K562 (cell line): ENCODE measurements around the gene SOWAHD. TPM values are rescaled to one million over a fixed set of nuclear protein-coding genes. Genes with fewer than 3 reads are reported as not detected.

Experiments used
- ATAC-seq: fragments of 200-7000 bp; cut with Tn5 transposase; 3 replicates; pipeline ENCODE4 v1.9.1; 2020; ENCODE audit warnings: moderate library complexity
- BruUV-seq: library from RNA; stranded (reverse); fragments of 400-500 nt; replicated peaks from 2 replicates; lab custom pipeline; 2021; lab: Mats Ljungman, UMichigan
- CTCF ChIA-PET: fragments of 300-600 bp; formaldehyde crosslinking; extraction: SDS; loops from one replicate; lab custom pipeline; 2021; ENCODE audit warnings: low intra/inter-chr PET ratio; lab: Yijun Ruan, JAX
- POLR2A ChIA-PET: fragments of 300-600, 350-650 bp; sonication (Branson Sonifier 250); formaldehyde crosslinking; extraction: SDS; loops from one replicate; lab custom pipeline; 2021; ENCODE audit warnings: antibody characterized with exemption, inconsistent platforms; lab: Yijun Ruan, JAX
- DNase-seq, 4 experiments: peaks; one replicate each; pipeline versions ENCODE4 v3.0.0 to v3.0.0-alpha.2; 2011 to 2018; ENCODE audit warnings: low spot score in 3 of 4, mixed read lengths in 3 of 4; ENCODE audit errors: extremely low read depth in 1 of 4
- FAIRE-seq: peaks from 2 replicates; lab custom pipeline; 2011; peaks lifted over from hg19 to GRCh38; lab: Jason Lieb, UNC
- H2AFZ ChIP-seq: 2 replicates; pipeline ENCODE4 v1.6.0; 2011; ENCODE audit warnings: low read depth, low read length, control low read depth, inconsistent platforms
- H3K27ac ChIP-seq: fragments of 200-600 bp; 3 replicates; pipeline ENCODE4 v1.8.0; 2011; ENCODE audit warnings: low read depth, mild to moderate bottlenecking, control low read depth, inconsistent platforms, low read length, moderate library complexity, mixed read lengths; ENCODE audit errors: extremely low read depth
- H3K27me3 ChIP-seq, 2 experiments: fragments of 300-600 bp in 1 of 2; 2 replicates in 1 of 2; 3 replicates in 1 of 2; pipeline versions ENCODE4 v1.6.0 to v1.8.0; 2011; ENCODE audit warnings: inconsistent platforms in 2 of 2, low read length in 2 of 2, mild to moderate bottlenecking in 1 of 2, mixed read lengths in 1 of 2, moderate library complexity in 1 of 2; ENCODE audit not compliant: control insufficient read depth in 2 of 2, insufficient read depth in 2 of 2
- H3K36me3 ChIP-seq: fragments of 300-600 bp; 3 replicates; pipeline ENCODE4 v1.8.0; 2011; ENCODE audit warnings: mild to moderate bottlenecking, low read length, inconsistent platforms; ENCODE audit not compliant: control insufficient read depth, insufficient read depth
- H3K4me1 ChIP-seq, 2 experiments: fragments of 200-600 bp in 1 of 2; replicated peaks in 1 of 2; 2 replicates in 1 of 2; 3 replicates in 1 of 2; pipeline versions ENCODE4 v1.5.1 to v1.8.0; 2011; ENCODE audit warnings: inconsistent platforms in 2 of 2, low read length in 2 of 2, mild to moderate bottlenecking in 1 of 2, mixed read lengths in 1 of 2, moderate library complexity in 1 of 2; ENCODE audit not compliant: control insufficient read depth in 2 of 2, insufficient read depth in 2 of 2
- H3K4me2 ChIP-seq: 2 replicates; pipeline ENCODE4 v1.6.1; 2011; ENCODE audit warnings: low read length, control low read depth, inconsistent platforms, mixed read lengths; ENCODE audit not compliant: insufficient read depth
- H3K4me3 ChIP-seq: fragments of 200-600 bp; sonication (generic), shearing (Covaris generic); 2 replicates; pipeline ENCODE4 v1.5.1; 2016; ENCODE audit warnings: control low read depth, inconsistent platforms
- H3K79me2 ChIP-seq: fragments of 200-600 bp; 3 replicates; pipeline ENCODE4 v1.8.0; 2011; ENCODE audit warnings: low read length, inconsistent platforms; ENCODE audit not compliant: control insufficient read depth, insufficient read depth
- H3K9ac ChIP-seq, 2 experiments: 2 replicates each; pipeline versions ENCODE4 v1.6.0 to v1.6.1; 2011; ENCODE audit warnings: low read depth in 2 of 2, low read length in 2 of 2, control low read depth in 1 of 2, inconsistent platforms in 1 of 2, mild to moderate bottlenecking in 1 of 2, mixed read lengths in 1 of 2; ENCODE audit not compliant: insufficient read depth in 1 of 2
- H3K9me1 ChIP-seq: one replicate; pipeline ENCODE4 v1.6.0; 2011; ENCODE audit warnings: inconsistent platforms, mild to moderate bottlenecking, low read length, moderate library complexity; ENCODE audit not compliant: control insufficient read depth, insufficient read depth
- H3K9me3 ChIP-seq: replicated peaks from 2 replicates; pipeline ENCODE4 v1.5.1; 2011; ENCODE audit warnings: low read depth, low read length, inconsistent platforms; ENCODE audit not compliant: control insufficient read depth, insufficient read depth
- H4K20me1 ChIP-seq: replicated peaks from 2 replicates; pipeline ENCODE4 v1.6.1; 2011; ENCODE audit warnings: low read length, inconsistent platforms, mixed read lengths; ENCODE audit not compliant: control insufficient read depth, insufficient read depth
- RBBP5 ChIP-seq: fragments of 200-600 bp; sonication (generic); IDR thresholded peaks from 2 replicates; pipeline ENCODE4 v1.6.1; 2012; ENCODE audit warnings: borderline replicate concordance, mild to moderate bottlenecking, low read length, control low read depth, inconsistent platforms; ENCODE audit not compliant: insufficient read depth, poor library complexity, severe bottlenecking
- RBM25 ChIP-seq: fragments of 200-400 bp; formaldehyde crosslinking; IDR thresholded peaks from 2 replicates; pipeline ENCODE4 v1.6.1; 2018; ENCODE audit warnings: low read length, low read depth, moderate library complexity; ENCODE audit not compliant: severe bottlenecking
- RFX1 ChIP-seq: fragments of 450-650 bp; IDR thresholded peaks from 2 replicates; pipeline ENCODE4 v1.6.1; 2016; ENCODE audit warnings: mild to moderate bottlenecking, moderate library complexity
- SETDB1 ChIP-seq: IDR thresholded peaks from one replicate; pipeline ENCODE4 v1.6.1; 2012; ENCODE audit warnings: low read length, control low read depth, inconsistent platforms
- YBX1 ChIP-seq: fragments of 450-650 bp; IDR thresholded peaks from 2 replicates; pipeline ENCODE4 v1.7.1; 2016; ENCODE audit warnings: mild to moderate bottlenecking
- ZFP36 ChIP-seq: fragments of 150-350 bp; IDR thresholded peaks from 2 replicates; pipeline ENCODE4 v1.6.1; 2018; ENCODE audit warnings: low read length, low read depth; ENCODE audit not compliant: partially characterized antibody
- ZNF124 ChIP-seq: sonication (generic); formaldehyde crosslinking; IDR thresholded peaks from 2 replicates; pipeline ENCODE4 v1.8.1; 2022; ENCODE audit warnings: missing genetic modification reagents
- WGBS: fragments of 100-300 bp; shearing (Covaris generic); methylation state at CpG from one replicate; pipeline ENCODE4 v1.1.6; 2016; ENCODE audit warnings: low coverage, mixed read lengths; ENCODE audit not compliant: insufficient coverage; ENCODE audit errors: missing lambda C conversion rate; 5-methylcytosine and 5-hydroxymethylcytosine counted together
- in situ Hi-C: fragments of 300-500 bp; cut with MboI; formaldehyde crosslinking; loops from 4 replicates; pipeline ENCODE4 v1.15.0; 2018; ENCODE audit warnings: inconsistent platforms, mixed read lengths
- intact Hi-C: fragments of 100-400 bp; cut with micrococcal nuclease; formaldehyde crosslinking; loops from 2 replicates; pipeline ENCODE4 v1.14.2; 2022
- polyA plus RNA-seq, 8 experiments: library from polyadenylated mRNA; depleted of rRNA in 4 of 8; stranded (reverse) in 5 of 8; unstranded in 3 of 8; fragments of >200 nt; fragmentation: Nextera tagmentation in 2 of 8; fragmentation: Illumina TruSeq in 1 of 8; extraction: Ambion mirVana in 2 of 8; extraction: Trizol in 1 of 8; gene quantifications; 2 replicates each; pipeline versions ENCODE4 v1.2.1 to v1.2.3, GENCODE V29; 2011 to 2014; ENCODE audit warnings: inconsistent platforms in 1 of 8, missing spikeins in 1 of 8
- total RNA-seq, 7 experiments: library from RNA; depleted of rRNA in 6 of 7; stranded (reverse); fragments of >200 nt in 6 of 7; fragmentation: Illumina TruSeq in 2 of 7; extraction: Trizol in 2 of 7; gene quantifications; 2 replicates each; pipeline versions ENCODE4 v1.2.1 to v1.2.3, GENCODE V29; 2011 to 2021; ENCODE audit warnings: low replicate concordance in 1 of 7

SOWAHD gene
- total and polyA plus RNA-seq, 9 of the 15 experiments (the other 6 are each of a cell fraction or from before 2014, with no cell fraction given), result 0.13 to 0.29 TPM; not detected in 7

GRCh38 chrX:119756926-119757635 lies 1.3 kb upstream of the SOWAHD start:
- H3K9me3 ChIP-seq, result no peaks in the 10 kb centered on the region
- H3K9me1 ChIP-seq, result no peaks in the 10 kb centered on the region
- no peaks in the 10 kb centered on the region for H3K27me3 ChIP-seq
- no peaks in the 10 kb centered on the region for H3K79me2 ChIP-seq
- TF ChIP-seq ZNF124 (CRISPR knock-in tag) (no peak), RBBP5 (no peak), SETDB1 (no peak), YBX1 (no peak), ZFP36 (peak; percentile 20), RBM25 (peak; percentile 18), RFX1 (no peak)
- TF ChIP-seq, all 486 proteins: peak for 2
- in situ Hi-C loops (no loop called here), intact Hi-C loops (no loop called here)
- Histone ChIP-seq H3K27ac (no peak overlapping the region), H3K4me2 (no peak overlapping the region), H2AFZ (no peak overlapping the region), H3K36me3 (no peaks in the 10 kb centered on the region), H3K9ac (no peak overlapping the region), H4K20me1 (no peaks in the 10 kb centered on the region; the same call in 1 of the 2 replicates), H3K4me1 (peaks cover 0 to 24% of the 10 kb centered on the region in 2 experiments; a peak in 2 of 5 replicates), H3K4me3 (no peak overlapping the region)
- no peak for FAIRE-seq
- CTCF ChIA-PET, result no interaction called here
- DNase-seq, result no peak
- BruUV-seq, result no TSS peak
- ATAC-seq, result no peak
- WGBS, result 76% methylated on average over 8 of the region's 10 CpGs
- POLR2A ChIA-PET, result interaction anchor here (0.7 to 1.6 kb wide), 4 partner anchors 8 to 34 kb away, joined by 3 to 7 read pairs (median 4); partner anchors contain the start of gene RPL39
